Lung (tissue), 12 donors: Measurements from ENCODE around the gene BRMS1. TPM values are rescaled to one million over a fixed set of nuclear protein-coding genes. Genes with fewer than 3 reads are reported as not detected.

Experiments used
- ATAC-seq: fragments of 200-7000 bp; cut with Tn5 transposase; one replicate; pipeline ENCODE4 v1.9.1; 2020; ENCODE audit warnings: moderate number of reproducible peaks; ENCODE audit not compliant: insufficient read depth, low FRiP score
- DNase-seq, 3 donors: peaks; one replicate each; pipeline ENCODE4 v3.0.0-alpha.2; 2013 to 2017
- H3K27ac ChIP-seq, 2 donors: one replicate each; pipeline ENCODE4 v1.5.1; 2013; ENCODE audit warnings: mild to moderate bottlenecking in 2 of 2, moderate library complexity in 2 of 2, control low read depth in 1 of 2, inconsistent platforms in 1 of 2, low read depth in 1 of 2, low read length in 1 of 2
- H3K27me3 ChIP-seq, 3 donors: one replicate each; pipeline ENCODE4 v1.5.1; 2013; ENCODE audit warnings: low read length in 2 of 3; ENCODE audit not compliant: control insufficient read depth in 3 of 3, insufficient read depth in 3 of 3
- H3K36me3 ChIP-seq, 4 donors: one replicate each; pipeline ENCODE4 v1.5.1; 2013; ENCODE audit warnings: low read length in 4 of 4, mild to moderate bottlenecking in 1 of 4, moderate library complexity in 1 of 4; ENCODE audit not compliant: control insufficient read depth in 4 of 4, insufficient read depth in 4 of 4
- H3K4me1 ChIP-seq, 5 donors: one replicate each; pipeline ENCODE4 v1.5.1; 2013; ENCODE audit warnings: low read length in 5 of 5, mild to moderate bottlenecking in 2 of 5, moderate library complexity in 1 of 5; ENCODE audit not compliant: control insufficient read depth in 5 of 5, insufficient read depth in 5 of 5
- H3K4me3 ChIP-seq: one replicate; pipeline ENCODE4 v1.5.1; 2013; ENCODE audit warnings: mild to moderate bottlenecking, control low read depth, moderate library complexity
- H3K9ac ChIP-seq, 2 donors: one replicate each; pipeline ENCODE4 v1.5.1; 2013; ENCODE audit warnings: low read length in 2 of 2, control low read depth in 1 of 2; ENCODE audit not compliant: insufficient read depth in 1 of 2
- H3K9me3 ChIP-seq, 4 donors: one replicate each; pipeline ENCODE4 v1.5.1; 2013; ENCODE audit warnings: low read length in 3 of 4, mild to moderate bottlenecking in 1 of 4, moderate library complexity in 1 of 4; ENCODE audit not compliant: control insufficient read depth in 4 of 4, insufficient read depth in 3 of 4
- WGBS, 2 donors: extraction: QIAGEN DNeasy Blood & Tissue Kit; methylation state at CpG; one replicate each; pipeline ENCODE4 v1.1.7; 2013; 5-methylcytosine and 5-hydroxymethylcytosine counted together
- polyA plus RNA-seq, 2 donors: library from polyadenylated mRNA; stranded (reverse); fragments of 200-250 nt; gene quantifications; one replicate each; pipeline ENCODE4 v1.2.1, GENCODE V29; 2013
- total RNA-seq, 2 donors: library from RNA; depleted of rRNA in 1 of 2; stranded (reverse); fragments of >200 nt in 1 of 2; gene quantifications; one replicate each; pipeline ENCODE4 v1.2.1, GENCODE V29; 2014 to 2021
- TF ChIP-seq, protein P1 (sequence below): IDR thresholded peaks from 2 replicates; pipeline ENCODE4 v1.5.1; 2012; ENCODE audit warnings: mild to moderate bottlenecking; ENCODE audit errors: control extremely low read depth, extremely low read depth
- donor health status: control.
- donor health status: control.
- donor health status: Bipolar disorder and iron deficiency.
- donor health status: healthy.
- donor health status: DM: yes; HTN: yes; CAD: no.

BRMS1 gene
- total and polyA plus RNA-seq, 4 donors, result 23.7 to 88.7 (median 49.2) TPM

DNA sequence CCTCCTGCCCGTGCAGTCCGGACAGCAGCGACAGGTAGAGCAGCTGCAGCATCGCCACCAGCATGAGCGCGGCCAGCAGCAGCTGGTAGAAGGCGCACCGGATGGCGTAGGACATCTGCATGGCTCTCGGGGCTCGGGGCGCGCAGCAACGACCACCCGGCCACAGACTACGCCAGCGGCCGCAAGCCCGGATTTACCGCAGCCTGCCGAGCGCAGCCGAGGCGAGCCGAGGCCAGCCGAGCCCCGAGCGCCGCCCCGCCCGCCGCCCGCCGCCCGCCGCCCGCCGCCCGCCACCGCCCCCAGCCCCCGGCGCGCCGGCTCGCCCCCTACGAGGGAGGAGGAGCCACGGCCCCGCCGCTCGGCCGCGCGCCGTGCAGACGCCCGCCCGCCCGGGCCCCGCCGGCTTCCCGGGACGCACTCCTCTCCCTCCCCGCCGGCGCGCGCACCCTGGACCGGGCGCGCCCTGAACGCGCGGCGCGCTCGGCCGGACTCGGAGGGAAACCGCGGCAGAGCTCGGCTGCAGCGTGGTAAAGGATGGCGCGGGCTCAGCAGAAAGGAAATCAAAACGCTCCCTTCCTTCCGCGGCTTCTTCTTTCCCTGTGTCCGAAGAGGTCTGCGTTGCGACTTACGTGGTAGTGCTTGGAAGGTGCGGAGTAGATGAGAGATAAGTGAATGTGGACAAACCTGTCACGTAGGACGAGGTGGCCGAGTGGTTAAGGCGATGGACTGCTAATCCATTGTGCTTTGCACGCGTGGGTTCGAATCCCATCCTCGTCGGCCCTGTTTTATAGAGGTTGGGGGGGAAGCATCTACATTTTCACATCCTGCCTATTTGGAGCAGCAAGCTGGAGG lies 2.7 kb upstream of the BRMS1 start, which contains the start of gene B4GAT1:
B4GAT1 (minus strand) TSS at position 205 of the 852 bp plus-strand sequence; CDS start at position 121, 84 bp downstream.
- TF ChIP-seq, protein P1, sequence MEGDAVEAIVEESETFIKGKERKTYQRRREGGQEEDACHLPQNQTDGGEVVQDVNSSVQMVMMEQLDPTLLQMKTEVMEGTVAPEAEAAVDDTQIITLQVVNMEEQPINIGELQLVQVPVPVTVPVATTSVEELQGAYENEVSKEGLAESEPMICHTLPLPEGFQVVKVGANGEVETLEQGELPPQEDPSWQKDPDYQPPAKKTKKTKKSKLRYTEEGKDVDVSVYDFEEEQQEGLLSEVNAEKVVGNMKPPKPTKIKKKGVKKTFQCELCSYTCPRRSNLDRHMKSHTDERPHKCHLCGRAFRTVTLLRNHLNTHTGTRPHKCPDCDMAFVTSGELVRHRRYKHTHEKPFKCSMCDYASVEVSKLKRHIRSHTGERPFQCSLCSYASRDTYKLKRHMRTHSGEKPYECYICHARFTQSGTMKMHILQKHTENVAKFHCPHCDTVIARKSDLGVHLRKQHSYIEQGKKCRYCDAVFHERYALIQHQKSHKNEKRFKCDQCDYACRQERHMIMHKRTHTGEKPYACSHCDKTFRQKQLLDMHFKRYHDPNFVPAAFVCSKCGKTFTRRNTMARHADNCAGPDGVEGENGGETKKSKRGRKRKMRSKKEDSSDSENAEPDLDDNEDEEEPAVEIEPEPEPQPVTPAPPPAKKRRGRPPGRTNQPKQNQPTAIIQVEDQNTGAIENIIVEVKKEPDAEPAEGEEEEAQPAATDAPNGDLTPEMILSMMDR, result no peak
- Histone ChIP-seq H3K9ac (peak within 1 kb of the TSS; percentile 55 to 89), H3K4me3 (peak within 1 kb of the TSS; percentile 78), H3K4me1 (peaks cover 8 to 36% (median 19%) of the 10 kb centered on the region in 5 donors), H3K27me3 (no peaks in the 10 kb centered on the region), H3K27ac (peak within 1 kb of the TSS; percentile 91 to 92), H3K9me3 (peaks cover 0 to 2% (median 0%) of the 10 kb centered on the region in 4 donors), H3K36me3 (no peaks in the 10 kb centered on the region)
- WGBS, 2 donors, result 0 to 1% methylated on average over 56 to 100 of the region's 101 CpGs
- ATAC-seq (peak; percentile 71), DNase-seq (peak; percentile 91 to 98 (median 94))

DNA sequence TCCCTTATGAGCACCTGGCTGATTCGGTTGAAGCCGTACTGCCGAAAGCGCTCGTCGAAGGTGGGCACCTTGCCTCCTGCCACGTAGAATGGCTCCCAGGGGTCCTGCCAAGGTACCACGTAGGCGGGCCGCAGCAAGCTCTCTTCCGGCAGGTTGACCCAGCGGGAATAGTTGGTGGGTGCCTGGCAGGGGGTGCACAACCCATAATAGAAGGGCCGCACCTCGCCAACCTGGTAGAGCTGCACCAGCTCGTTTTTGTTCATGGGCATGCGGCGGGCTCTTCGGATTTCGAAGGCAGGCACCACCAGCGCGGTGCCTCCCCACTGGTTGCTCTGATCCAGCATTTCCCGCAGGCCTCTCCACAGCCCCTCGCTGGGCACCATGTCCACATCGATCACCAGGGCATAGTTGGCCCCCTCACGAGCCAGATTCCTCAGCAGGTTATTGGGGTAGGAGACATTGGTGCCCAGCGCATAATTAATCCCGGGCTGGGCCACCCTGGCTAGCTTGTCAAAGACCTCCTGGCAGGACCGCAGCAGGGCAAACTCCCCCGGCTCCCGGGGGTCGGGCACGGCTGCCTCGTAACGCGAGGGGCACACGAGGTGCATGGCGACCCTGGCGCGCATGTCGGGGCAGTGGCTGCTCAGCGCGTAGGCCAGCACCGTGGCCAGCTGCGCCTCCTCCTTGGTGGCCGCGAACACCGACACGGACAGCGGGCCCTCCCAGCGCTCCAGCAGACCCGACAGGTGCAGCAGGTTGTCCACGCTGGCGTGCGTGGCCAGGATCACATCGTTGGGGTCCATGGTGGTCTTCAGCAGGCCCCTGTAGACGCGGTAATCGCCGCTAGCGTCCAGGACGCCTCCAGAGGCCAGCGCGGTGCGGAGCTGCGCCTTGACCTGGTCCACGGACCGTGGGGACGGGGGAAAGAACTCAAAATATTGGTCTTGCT lies 1.8 kb upstream of the BRMS1 start:
- TF ChIP-seq, protein P1, result no peak
- peaks cover 0 to 2% (median 0%) of the 10 kb centered on the region in 4 donors for H3K9me3 ChIP-seq
- no peaks in the 10 kb centered on the region for H3K27me3 ChIP-seq
- peak overlapping the region; percentile 78 for H3K4me3 ChIP-seq
- peak overlapping the region; percentile 39 to 91 for H3K27ac ChIP-seq
- H3K9ac ChIP-seq, result peak overlapping the region in 1 of 2 donors; percentile 89
- 29 to 33% methylated on average over 62 to 68 of the region's 68 CpGs for WGBS, 2 donors
- peaks cover 8 to 36% (median 19%) of the 10 kb centered on the region in 5 donors for H3K4me1 ChIP-seq
- DNase-seq (no peak), ATAC-seq (no peak)
- H3K36me3 ChIP-seq, result peaks cover 0 to 3% (median 2%) of the 10 kb centered on the region in 4 donors

DNA sequence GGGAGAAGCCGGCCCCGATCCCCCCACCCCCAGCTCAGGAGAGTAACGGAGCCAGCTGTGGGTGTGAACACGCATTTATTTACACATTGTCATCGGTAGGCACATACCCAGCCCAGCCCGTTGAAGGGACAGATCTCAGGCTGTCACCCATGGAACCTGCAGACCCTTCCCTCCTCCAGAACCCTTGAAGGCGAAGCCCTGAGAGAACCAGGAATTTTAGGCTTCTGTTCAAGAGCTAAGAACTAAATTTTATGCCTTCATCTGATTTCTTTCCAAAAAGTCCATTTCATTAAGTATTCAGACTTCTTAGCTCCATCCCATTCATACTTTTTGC lies 379 bp upstream of the BRMS1 start:
- TF ChIP-seq, protein P1, result no peak
- H3K9me3 ChIP-seq, result peaks cover 0 to 2% (median 0%) of the 10 kb centered on the region in 4 donors
- H3K4me1 ChIP-seq, result peaks cover 8 to 36% (median 19%) of the 10 kb centered on the region in 5 donors
- ATAC-seq (no peak), DNase-seq (no peak)
- WGBS, 2 donors, result 6 to 15% methylated on average over 7 of the region's 7 CpGs
- peak overlapping the region; percentile 43 for H3K4me3 ChIP-seq
- peaks cover 0 to 18% (median 8%) of the 10 kb centered on the region in 4 donors for H3K36me3 ChIP-seq
- no peaks in the 10 kb centered on the region for H3K27me3 ChIP-seq
- H3K27ac ChIP-seq, result peak overlapping the region; percentile 89 to 90
- peak overlapping the region; percentile 41 to 69 for H3K9ac ChIP-seq
